ENCODE data around the gene SUDS3.

DNA sequence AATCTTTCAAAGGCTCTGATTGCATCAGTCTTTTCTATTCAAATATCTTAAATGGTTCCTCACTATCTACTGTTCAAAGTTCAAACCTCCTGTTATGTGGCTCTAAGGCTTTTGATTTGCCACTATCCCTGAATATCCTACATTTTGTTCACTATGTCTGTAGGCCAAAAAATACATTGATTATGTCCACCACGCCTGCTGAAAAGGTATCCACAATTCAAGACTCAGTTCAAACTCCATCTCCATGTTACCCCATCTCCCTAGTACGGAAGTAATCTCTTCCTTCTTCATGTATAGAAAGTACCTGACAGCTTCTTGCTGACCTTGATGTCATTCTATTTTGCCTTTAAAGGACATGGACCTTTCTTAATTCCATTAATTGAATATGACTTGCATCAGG is 28.4 kb upstream of the SUDS3 start:
- TF ChIP-seq POLR2AphosphoS5 (IDR thresholded peaks at IDR 0.05; ENCODE audit: borderline replicate concordance, low read depth, low read length) (no peak), EZH2 (IDR thresholded peaks at IDR 0.05) (no peak), FOXP2 (optimal IDR thresholded peaks at IDR 0.05; ENCODE audit: control extremely low read depth, extremely low read length, insufficient read depth) (no peak)
